Endodermal cell (in vitro differentiated cells): ENCODE measurements around the gene NLK. TPM values are rescaled to one million over a fixed set of nuclear protein-coding genes. Genes with fewer than 3 reads are reported as not detected.

ENCODE experiments used
- DNase-seq: peaks from one replicate; pipeline ENCODE4 v3.0.0-alpha.2; 2017
- H3K27ac ChIP-seq: 2 replicates; pipeline ENCODE4 v1.5.1; 2013; ENCODE audit warnings: mild to moderate bottlenecking, low read depth, low read length, moderate library complexity
- H3K27me3 ChIP-seq: 2 replicates; pipeline ENCODE4 v1.6.1; 2013; ENCODE audit warnings: mild to moderate bottlenecking, low read length, moderate library complexity; ENCODE audit not compliant: insufficient read depth, control insufficient read depth, poor library complexity, severe bottlenecking
- H3K36me3 ChIP-seq: 2 replicates; pipeline ENCODE4 v1.7.0; 2013; ENCODE audit warnings: mild to moderate bottlenecking, low read length, moderate library complexity; ENCODE audit not compliant: control insufficient read depth, insufficient read depth
- H3K4me1 ChIP-seq: one replicate; pipeline ENCODE4 v1.7.0; 2013; ENCODE audit warnings: low read length; ENCODE audit not compliant: control insufficient read depth, insufficient read depth
- H3K4me3 ChIP-seq: 2 replicates; pipeline ENCODE4 v1.5.1; 2013; ENCODE audit warnings: mild to moderate bottlenecking, low read length, moderate library complexity
- H3K9ac ChIP-seq: 2 replicates; pipeline ENCODE4 v1.6.1; 2013; ENCODE audit warnings: mild to moderate bottlenecking, low read length, moderate library complexity; ENCODE audit not compliant: poor library complexity, severe bottlenecking; ENCODE audit errors: extremely low read depth
- H3K9me3 ChIP-seq: 2 replicates; pipeline ENCODE4 v1.6.1; 2013; ENCODE audit warnings: mild to moderate bottlenecking, low read length, moderate library complexity; ENCODE audit not compliant: control insufficient read depth
- H3K27ac Mint-ChIP-seq: 2 replicates; pipeline ENCODE4 v1.8.0; 2020; ENCODE audit warnings: mixed read lengths
- H3K27me3 Mint-ChIP-seq: 2 replicates; pipeline ENCODE4 v1.8.0; 2021; ENCODE audit warnings: mild to moderate bottlenecking, mixed read lengths; ENCODE audit not compliant: insufficient read depth
- H3K36me3 Mint-ChIP-seq: 2 replicates; pipeline ENCODE4 v1.8.0; 2020; ENCODE audit warnings: low read depth, mixed read lengths
- H3K4me1 Mint-ChIP-seq: 2 replicates; pipeline ENCODE4 v1.8.0; 2020; ENCODE audit warnings: mixed read lengths
- H3K4me3 Mint-ChIP-seq: 2 replicates; pipeline ENCODE4 v1.8.0; 2020; ENCODE audit warnings: mild to moderate bottlenecking, moderate library complexity, mixed read lengths
- H3K9me3 Mint-ChIP-seq: 2 replicates; pipeline ENCODE4 v1.8.0; 2020; ENCODE audit warnings: mild to moderate bottlenecking, mixed read lengths
- CTCF ChIP-seq: fragments of 200-600 bp; sonication (generic); conservative IDR thresholded peaks from 2 replicates; pipeline ENCODE4 v1.5.0; 2021; ENCODE audit warnings: antibody characterized with exemption, mild to moderate bottlenecking
- WGBS, 2 experiments: methylation state at CpG; one replicate each; pipeline versions ENCODE4 v1.1.5 to v1.1.7; 2013; ENCODE audit warnings: missing lambda C conversion rate in 2 of 2, mixed read lengths in 1 of 2; ENCODE audit not compliant: insufficient coverage in 1 of 2, insufficient read length in 1 of 2; 5-methylcytosine and 5-hydroxymethylcytosine counted together
- total RNA-seq, 2 donors: library from RNA; stranded (reverse); fragmentation: NEBNext Ultra II Directional in 1 of 2; extraction: Animal tissue kit (Norgen Biotek cat#: 25700) in 1 of 2; gene quantifications; 2 replicates in 1 of 2; 3 replicates in 1 of 2; pipeline ENCODE4 v1.2.1, GENCODE V29; 2021

The NLK gene
- total RNA-seq, 2 donors from 2014 or later = 49.2 to 50.3 TPM

GRCh38 chr17:28120766-28121165, 78.3 kb downstream of the NLK start:
- no peak overlapping the region for H3K4me3 Mint-ChIP-seq
- Histone ChIP-seq H3K9ac (no peak overlapping the region), H3K9me3 (no peaks in the 10 kb centered on the region), H3K36me3 (peaks cover 30% of the 10 kb centered on the region), H3K4me1 (peaks cover 4% of the 10 kb centered on the region), H3K27me3 (no peaks in the 10 kb centered on the region), H3K27ac (no peak overlapping the region), H3K4me3 (no peak overlapping the region)
- TF ChIP-seq CTCF = no peak
- WGBS, 2 experiments = 100% methylated on average over 1 of the region's 1 CpG; no CpG with 5 or more reads in 1 of the 2 experiments
- H3K9me3 Mint-ChIP-seq = no peaks in the 10 kb centered on the region
- DNase-seq = no peak
- no peaks in the 10 kb centered on the region for H3K27me3 Mint-ChIP-seq
- no peak overlapping the region for H3K27ac Mint-ChIP-seq
- peaks cover 14% of the 10 kb centered on the region for H3K36me3 Mint-ChIP-seq
- peaks cover 20% of the 10 kb centered on the region for H3K4me1 Mint-ChIP-seq

GRCh38 chr17:28124962-28125361, 82.5 kb downstream of the NLK start:
- no peaks in the 10 kb centered on the region for H3K9me3 ChIP-seq
- no peaks in the 10 kb centered on the region for H3K4me1 Mint-ChIP-seq
- no peak overlapping the region for H3K27ac Mint-ChIP-seq
- DNase-seq = no peak
- no peaks in the 10 kb centered on the region for H3K4me1 ChIP-seq
- peaks cover 43% of the 10 kb centered on the region for H3K36me3 ChIP-seq
- no peak overlapping the region for H3K9ac ChIP-seq
- peaks cover 23% of the 10 kb centered on the region for H3K36me3 Mint-ChIP-seq
- H3K27me3 ChIP-seq = no peaks in the 10 kb centered on the region
- no peak for TF ChIP-seq CTCF
- H3K27ac ChIP-seq = no peak overlapping the region
- H3K27me3 Mint-ChIP-seq = no peaks in the 10 kb centered on the region
- no peaks in the 10 kb centered on the region for H3K9me3 Mint-ChIP-seq
- no peak overlapping the region for H3K4me3 Mint-ChIP-seq
- WGBS, 2 experiments = 100% methylated on average over 1 of the region's 1 CpG; no CpG with 5 or more reads in 1 of the 2 experiments
- H3K4me3 ChIP-seq = no peak overlapping the region

- WGBS, 2 experiments = 90% methylated on average over 2 to 4 of the region's 4 CpGs
- peaks cover 43% of the 10 kb centered on the region for H3K36me3 ChIP-seq
- no peak overlapping the region for H3K4me3 ChIP-seq
- no peak overlapping the region for H3K27ac ChIP-seq
- no peaks in the 10 kb centered on the region for H3K9me3 ChIP-seq
- DNase-seq = no peak
- no peaks in the 10 kb centered on the region for H3K27me3 Mint-ChIP-seq
- no peaks in the 10 kb centered on the region for H3K4me1 ChIP-seq
- H3K9me3 Mint-ChIP-seq = no peaks in the 10 kb centered on the region
- H3K9ac ChIP-seq = no peak overlapping the region
- H3K27ac Mint-ChIP-seq = no peak overlapping the region
- H3K4me3 Mint-ChIP-seq = no peak overlapping the region
- no peak for TF ChIP-seq CTCF
- peaks cover 23% of the 10 kb centered on the region for H3K36me3 Mint-ChIP-seq
- H3K27me3 ChIP-seq = no peaks in the 10 kb centered on the region
- H3K4me1 Mint-ChIP-seq = no peaks in the 10 kb centered on the region
Observed at GRCh38 chr17:28125526-28126378, 83.3 kb downstream of the NLK start.
